ENCODE measurements around the gene ZFYVE9.
"Not testable (repeated sequence)": the region's sequence is repeated elsewhere in the genome, so short reads cannot be mapped to it uniquely, and the experiment has no call there.

Gene ZFYVE9

DNA sequence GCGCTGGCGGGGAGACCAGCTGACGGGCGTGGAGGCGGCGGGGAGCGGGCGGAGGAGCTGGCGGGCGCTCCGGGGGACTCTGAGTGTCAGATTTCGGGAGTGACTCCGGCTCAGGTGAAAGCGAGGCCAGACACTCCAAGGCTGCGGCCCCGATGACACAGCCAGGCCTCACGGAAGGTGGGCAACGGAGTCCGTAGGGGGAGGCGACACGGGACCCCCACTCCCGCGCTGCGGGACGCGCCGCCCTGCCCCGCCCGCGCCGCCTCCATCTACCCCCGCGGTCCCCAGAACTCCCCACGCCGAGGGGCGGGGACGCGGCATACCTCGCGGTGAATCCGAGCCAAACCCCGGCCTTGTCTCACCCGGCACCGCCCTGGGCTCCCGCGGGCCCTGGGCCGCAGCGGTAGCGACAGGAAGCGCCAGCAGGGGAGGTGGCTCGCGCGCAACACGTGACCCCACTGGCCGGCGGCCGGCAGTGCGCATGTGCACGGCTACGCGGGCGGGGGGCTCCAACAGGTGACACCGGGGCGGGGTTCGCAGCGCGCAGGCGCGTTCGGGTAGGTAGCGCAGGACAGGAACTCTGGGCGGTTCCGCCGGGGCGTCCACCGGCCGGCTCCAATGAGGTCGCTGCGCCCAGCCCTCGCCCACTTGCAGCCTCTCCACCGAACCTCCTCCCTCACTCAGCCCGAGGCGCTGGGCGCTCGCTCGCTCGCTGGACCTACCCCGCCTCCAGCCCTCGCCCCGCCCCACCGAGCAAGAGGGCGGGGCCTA, 224.0 kb downstream of the ZFYVE9 start, which contains the start of gene CC2D1B:
Gene CC2D1B (minus strand): TSS at position 460 of the 771 bp plus-strand sequence. CDS start 1,585 bp downstream, outside the sequence.
- DNase-seq (ENCODE audit: low read depth in 2 of 3, low spot score in 1 of 3), result peak; percentile 96 to 99 (median 99)

- no peak for DNase-seq (ENCODE audit: low read depth in 2 of 3, low spot score in 1 of 3)
These were observed 224.6 kb downstream of the ZFYVE9 start for GRCh38 chr1:52366517-52366827.

- DNase-seq (ENCODE audit: low read depth in 2 of 3, low spot score in 1 of 3), result no peak
These were observed 225.4 kb downstream of the ZFYVE9 start for GRCh38 chr1:52367272-52367671.

DNA sequence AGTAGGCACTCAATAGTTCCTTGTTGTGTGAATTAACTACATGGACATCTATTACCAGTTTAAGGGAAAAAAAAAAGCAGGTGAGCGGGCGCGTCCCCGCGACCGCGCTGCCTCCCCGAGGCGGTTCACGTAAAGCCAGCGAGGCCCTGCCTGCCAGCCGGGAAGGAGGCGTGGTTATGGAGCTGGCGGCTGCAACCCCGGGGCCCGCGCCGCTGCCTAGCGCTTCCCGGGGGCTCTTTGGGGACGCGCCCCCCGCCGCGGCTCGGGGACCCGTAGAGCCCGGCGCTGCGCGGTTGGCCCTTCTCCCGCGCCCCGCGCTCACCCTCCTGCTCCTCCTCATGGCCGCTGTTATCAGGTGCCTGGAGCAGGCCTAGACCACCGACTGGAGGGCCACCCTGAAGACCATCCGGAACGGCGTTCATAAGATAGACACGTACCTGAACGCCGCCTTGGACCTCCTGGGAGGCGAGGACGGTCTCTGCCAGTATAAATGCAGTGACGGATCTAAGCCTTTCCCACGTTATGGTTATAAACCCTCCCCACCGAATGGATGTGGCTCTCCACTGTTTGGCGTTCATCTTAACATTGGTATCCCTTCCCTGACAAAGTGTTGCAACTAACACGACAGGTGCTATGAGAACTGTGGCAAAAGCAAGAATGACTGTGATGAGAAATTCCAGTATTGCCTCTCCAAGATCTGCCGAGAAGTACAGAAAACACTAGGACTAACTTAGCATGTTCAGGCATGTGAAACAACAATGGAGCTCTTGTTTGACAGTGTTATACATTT, 226.7 kb downstream of the ZFYVE9 start:
- DNase-seq (ENCODE audit: low read depth in 2 of 3, low spot score in 1 of 3), result peak; percentile 21 to 52 (median 28)

DNA sequence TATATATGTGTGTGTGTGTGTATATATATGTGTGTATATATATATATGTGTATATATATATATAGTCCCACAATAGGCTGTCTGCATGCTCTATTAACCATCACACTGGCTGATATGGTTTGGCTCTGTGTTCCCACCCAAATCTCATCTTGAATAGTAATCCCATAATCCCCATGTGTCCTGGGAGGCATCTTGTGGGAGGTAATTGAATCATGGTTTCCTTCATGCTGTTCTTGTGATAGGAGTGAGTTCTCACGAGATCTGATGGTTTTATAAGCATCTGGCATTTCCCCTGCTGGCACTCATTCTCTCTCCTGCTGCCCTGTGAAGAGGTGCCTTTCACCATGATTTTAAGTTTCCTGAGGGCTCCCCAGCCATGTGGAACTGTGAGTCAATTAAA, 228.0 kb downstream of the ZFYVE9 start:
- not testable (repeated sequence) for DNase-seq (ENCODE audit: low read depth in 2 of 3, low spot score in 1 of 3)

DNA sequence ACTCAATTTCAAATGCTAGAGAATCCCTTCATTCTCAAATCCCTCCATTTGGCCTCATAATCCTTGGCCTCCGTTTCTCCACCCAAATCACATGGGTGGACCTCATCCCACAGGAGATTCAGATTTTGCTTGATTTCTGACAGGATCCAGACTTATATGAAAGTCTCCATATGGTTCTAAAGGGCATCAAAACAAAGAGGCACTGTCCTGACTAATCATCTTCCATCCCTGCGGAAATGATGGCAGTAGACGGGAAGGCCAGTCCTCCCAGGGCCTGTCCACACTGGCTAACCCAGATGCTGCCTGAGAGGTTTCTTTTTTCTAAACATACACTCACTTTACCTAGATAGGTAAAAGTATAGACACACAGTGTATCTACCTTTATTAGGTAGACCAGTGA, 243.5 kb downstream of the ZFYVE9 start:
- DNase-seq (ENCODE audit: low read depth in 2 of 3, low spot score in 1 of 3), result no peak

- DNase-seq (ENCODE audit: low read depth in 2 of 3, low spot score in 1 of 3), result no peak
These were observed 244.6 kb downstream of the ZFYVE9 start for GRCh38 chr1:52386458-52386857.

DNA sequence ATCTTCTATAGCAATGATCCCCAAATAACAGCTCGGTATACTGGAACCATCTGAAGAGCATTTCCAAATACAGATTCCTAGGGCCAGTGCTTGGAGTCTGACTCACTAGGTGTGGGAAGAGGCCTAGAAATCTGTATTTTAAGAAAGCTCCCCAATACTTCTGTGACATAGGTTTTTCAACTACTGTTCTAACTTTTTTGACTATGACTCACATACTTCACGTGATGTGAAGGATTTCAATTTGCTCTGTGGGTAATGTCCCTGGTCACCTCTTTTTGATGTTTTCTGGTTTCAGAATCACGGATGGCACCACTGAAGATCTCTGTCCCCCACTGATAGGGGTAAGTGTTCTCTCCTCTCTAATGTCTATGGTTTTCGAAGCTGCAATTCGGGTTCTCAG, 251.3 kb downstream of the ZFYVE9 start:
- no peak for DNase-seq (ENCODE audit: low read depth in 2 of 3, low spot score in 1 of 3)

Measured in stimulated activated CD4-positive, alpha-beta T cell treated with anti-CD3 and anti-CD28 coated beads, Interleukin-12 subunit alpha, Interleukin-12 subunit beta, amount 100 ng/mL, for 48 hours (primary cell).